Measurements from ENCODE around the gene PKM.

The PKM gene

DNA sequence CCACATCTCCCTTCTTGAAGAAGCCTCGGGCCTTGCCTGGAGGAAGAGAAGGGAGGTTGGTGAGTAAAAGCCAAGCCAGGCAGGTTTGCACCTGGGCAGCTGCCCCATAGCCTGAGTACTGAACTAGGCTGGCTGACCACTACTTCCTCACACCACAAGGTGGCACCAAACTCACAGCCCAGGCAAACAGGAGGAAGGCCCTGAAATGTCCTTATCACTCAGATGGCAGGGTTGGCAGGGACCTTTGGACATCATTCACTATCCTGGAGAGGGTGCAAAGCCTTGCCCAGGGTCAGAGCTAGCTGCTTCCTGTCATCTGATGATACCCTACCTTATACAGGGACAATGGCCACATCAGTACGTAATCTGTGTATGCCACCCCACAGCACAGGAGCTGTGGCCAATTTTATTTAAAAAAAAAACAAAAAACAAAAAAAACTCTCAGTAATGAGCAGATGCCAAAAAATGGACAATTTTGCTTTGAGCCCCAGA, 31.2 kb downstream of the PKM start:
- no peak for FAIRE-seq

DNA sequence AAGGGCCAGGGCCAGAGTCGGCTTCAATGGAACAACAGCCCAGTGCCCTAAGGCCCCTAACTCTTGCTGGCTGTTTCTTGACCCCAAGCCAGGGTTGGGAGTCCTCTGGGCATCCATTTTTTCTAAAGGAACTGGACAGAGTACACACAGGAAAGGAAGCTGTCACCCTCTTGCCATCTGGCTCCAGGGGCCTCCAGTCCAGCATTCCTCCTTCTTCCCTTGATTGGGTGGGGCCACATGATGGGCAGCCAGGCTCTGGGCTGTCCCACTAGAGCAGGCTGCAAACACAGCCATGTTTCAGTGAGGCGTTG, 31.8 kb downstream of the PKM start:
- no peak for FAIRE-seq

DNA sequence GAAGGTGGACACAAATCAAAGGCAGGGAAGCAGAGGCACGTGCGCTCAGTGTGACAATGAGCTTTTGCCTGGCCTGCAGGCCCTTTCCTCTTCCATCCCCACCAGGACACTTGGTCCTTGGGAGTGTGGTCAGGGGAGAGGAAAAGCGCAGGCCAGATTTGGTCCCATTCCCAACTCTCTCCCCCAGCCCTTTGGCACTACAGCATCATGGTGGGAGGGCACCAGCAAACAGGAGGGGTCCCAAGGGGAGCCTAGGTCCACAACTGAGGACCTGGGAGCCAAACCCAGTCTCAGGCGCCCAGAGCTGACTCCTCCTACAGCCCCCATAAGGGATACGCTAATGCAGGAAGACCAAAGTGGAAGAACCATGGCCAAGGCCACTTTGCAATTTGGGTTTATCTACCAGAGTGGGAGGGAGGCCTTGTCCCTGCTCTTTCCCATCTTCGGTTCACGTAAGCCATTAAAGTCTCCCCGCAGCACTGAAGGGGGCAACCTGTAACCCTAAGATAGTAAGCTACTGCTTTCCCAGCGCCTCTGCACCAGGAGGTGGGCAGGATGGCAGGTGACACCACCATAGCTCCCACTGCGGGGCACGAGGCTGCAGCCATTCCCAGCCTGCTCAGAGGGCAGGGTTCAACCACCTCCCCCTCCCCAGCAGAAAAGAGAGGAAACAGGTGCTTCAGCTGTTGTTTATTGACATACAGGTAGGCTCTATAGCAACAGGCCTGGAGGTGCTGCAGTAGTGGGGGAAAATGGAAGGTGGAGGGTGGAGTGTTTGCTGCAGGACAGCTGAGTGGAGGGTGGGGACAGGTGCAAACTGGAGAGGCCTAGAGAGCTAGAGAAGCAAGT, 32.4 kb downstream of the PKM start:
- FAIRE-seq = no peak

DNA sequence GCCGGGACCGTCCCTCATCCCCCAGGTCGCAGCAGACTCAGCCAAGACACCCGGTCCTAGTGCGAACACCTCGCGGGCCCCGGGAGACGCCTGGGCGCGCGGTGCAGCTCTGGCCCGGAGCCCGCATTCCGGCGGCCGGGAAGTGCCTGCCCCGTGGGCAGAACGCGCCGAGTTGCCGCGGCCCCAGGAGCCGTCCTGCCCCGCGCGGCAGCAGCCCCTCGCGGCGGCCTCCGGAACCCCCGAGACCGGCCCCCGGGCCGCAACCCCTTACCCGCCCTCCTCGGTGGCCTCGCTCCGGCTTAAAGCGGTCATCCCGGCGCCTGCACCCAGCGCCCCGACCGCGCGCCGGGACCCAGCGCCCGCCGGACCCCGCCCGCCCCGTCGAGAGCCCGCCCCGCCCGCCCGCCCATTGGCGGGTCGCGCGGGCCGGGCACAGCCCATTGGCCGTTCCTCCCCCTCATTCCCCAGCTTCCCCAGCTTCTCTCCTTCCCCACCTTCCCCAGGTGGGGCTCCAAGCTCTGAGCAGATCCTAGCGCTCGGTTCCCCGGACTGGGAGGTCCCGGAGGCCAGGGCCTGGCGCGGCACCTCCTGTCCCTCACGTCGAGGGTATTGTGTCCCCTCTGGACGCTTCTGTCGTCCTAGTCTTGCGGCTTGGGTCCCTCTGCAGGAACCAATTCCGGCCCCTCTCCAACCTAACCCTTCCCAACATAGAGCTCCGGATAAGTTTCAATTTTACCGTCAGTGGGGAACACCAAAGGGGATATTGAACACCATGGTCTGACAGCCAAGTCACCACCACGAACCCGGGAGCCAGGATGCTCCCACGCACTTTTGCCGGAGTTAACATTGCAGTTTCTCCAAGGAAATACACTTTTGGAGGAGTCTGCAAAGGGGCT, 33.3 kb downstream of the PKM start, which contains the start of gene GRAMD2A:
GRAMD2A (minus strand) TSS at position 328 of the 896 bp plus-strand sequence.
- no peak for FAIRE-seq

DNA sequence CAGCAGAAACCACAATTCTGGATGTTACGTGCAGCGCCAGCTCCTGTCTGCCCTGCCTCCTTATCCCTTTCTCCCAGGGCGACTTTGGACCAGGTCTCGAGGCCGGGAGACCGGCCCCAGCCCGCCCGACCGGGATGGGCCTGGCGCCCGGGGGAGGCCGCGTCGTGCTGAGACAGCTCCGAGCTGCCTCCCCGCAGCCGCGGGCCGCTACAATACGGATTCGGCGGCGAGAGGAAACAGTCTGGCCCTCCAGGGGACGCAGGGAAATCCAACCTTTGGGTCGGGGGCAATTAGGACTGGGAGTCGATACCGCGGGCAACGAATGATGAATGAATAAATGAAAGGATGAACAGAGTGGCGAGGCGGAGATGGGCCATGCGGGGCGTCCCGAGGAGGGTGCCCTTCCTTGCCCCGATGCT, 33.9 kb downstream of the PKM start:
- no peak for FAIRE-seq

DNA sequence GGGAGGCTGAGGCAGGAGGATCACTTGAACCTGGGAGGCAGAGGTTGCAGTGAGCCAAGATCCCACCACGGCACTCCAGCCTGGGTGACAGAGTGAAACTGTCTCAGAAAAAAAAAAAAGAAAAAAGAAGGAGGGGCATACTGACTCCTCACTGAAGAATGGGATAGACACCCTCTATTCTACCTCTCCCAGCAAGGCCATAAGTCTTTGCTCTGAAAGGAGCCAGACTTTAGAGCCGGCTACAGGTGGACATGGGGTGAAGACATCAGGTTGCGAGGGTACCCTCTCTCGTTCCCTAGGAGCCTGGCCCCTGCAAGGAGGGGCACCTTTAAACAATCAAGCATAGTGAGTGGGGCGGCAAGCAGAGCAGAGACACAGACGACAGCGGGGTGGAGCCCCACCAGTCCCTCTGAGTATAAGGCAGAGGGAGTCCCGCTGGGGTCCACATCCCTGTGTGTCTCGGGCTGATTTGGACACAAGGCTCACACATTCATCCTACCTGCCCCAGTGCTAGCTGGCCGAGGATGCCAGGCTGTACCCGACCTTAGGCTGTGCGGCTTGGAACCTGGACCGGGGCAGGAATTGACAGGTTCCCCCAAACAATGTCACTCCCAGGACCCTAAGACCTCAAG, 34.5 kb downstream of the PKM start:
- FAIRE-seq = no peak

DNA sequence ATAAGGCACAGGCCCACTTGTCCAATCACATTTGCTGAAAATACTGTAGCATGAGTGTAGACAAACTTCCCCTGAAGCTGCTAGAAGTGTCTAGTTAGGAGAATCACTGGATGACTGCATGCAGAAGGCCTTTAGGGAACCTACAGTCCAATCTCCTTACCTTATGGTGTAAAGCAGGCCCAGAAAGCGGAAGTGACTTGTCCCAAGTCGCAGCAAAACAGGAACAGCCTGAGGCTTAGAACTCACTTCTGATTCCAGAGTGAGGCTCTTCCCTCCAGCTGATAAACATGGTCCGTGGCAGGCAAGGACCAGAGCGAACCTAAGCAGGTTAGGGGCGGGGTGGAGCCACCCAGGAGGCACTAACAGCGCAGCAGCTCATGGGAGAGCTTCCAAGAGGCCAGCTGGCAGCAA, 35.9 kb downstream of the PKM start:
- FAIRE-seq = no peak

DNA sequence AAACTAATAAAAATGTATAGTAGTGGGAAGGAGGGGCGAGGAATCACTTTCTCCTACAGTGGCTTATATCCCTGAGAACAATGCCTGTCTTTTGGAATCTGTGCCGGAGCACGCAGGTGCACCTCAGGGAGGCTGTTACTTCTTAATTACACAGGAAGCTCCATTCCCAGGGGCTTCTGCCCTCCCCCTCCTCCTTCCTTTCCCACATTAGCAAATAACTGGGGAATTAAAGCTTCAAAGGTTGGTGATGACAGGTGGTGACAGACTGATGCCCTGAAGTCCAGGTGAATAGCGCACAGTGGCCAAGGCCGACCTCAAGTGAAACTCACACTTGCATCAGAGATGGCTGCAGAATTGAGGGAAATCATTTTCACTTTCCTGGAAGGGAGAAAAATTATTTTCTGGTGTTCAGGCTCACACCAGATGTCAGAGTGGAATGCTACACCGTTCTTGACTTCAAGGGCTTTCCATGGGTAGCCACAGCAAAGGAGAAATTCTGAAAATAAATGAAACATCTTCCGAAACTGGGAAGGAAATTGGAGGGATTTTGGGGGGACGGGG, 37.1 kb downstream of the PKM start:
- no peak for FAIRE-seq

DNA sequence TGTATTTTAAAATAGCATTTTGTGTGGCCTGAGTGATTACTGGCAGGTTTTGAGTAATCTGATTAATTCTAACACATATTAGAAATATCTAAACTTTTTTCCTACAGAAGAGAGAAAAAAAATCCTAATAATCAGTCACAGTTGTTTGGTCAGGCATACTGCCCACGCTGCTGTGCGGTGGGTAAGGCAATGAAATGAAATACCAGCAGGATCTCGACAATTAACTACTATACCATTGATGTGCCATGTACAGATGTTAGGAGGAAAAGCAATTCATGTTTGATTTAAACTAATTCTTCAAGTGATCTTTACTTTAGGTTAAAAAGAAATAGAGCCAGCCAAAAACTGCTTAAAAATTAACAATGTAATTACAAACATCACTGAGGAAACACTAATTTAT, 38.6 kb downstream of the PKM start:
- FAIRE-seq = no peak

DNA sequence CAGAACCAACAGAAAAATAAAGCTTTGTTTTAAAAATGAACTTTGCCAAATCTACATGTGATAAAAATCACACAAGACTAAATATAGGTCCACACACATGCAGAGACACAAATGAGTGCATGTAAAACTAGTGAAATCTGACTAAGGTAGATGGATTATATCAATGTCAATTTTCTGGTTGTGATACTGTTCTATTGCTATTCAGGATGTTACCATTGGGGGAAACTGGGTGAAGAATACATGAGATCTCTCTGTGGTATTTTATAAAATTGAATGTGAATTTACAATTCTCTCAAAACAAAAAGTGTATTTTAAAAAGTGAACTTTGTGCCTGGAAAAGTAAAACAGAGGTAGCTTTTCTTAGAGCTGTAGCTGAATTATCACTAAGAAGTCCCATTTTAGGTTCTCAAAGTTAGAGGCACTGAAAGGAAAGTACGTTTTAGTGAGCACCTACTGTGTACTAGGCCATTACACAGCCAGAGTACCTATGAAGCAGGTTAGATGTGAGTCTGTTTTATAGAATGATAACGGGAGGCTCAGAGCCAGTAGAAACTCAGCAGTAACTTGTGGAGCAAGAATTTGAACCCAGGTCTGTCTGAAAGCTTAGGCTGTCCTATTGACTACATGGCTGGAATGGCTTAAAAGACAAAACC, 41.6 kb downstream of the PKM start:
- FAIRE-seq = peak; percentile 30

DNA sequence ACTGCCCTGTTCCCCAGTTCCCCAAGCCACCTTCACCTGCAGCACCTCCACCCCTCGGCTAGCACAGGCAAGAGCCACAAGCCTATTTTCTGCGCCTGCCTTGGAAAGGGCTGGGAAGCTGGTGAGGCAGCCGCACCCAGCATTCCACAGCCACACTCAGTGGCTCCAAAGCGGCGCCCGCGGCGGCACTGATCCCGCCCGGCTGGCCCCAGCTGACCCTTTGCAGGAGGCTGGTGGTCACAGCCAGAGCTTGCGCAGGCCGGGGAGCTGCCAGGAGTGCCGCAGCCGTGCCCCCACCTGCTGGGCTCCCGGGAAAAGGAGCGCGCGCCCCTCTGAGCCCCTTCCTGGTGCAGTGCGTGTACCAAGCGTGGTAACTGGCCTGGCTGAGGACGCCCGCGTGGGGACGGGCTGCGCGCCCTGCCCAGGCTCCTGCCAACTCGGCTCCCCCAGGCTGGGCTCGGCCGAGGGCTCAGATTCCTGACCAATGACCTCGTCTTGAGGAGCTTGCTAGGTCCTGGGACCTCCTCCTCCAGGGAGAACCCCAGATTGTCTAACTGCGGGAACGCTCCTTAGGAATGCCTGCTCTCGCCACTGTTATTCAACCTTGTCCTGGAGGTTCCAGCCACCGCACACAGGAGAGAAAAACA, 46.7 kb downstream of the PKM start:
- FAIRE-seq = no peak

DNA sequence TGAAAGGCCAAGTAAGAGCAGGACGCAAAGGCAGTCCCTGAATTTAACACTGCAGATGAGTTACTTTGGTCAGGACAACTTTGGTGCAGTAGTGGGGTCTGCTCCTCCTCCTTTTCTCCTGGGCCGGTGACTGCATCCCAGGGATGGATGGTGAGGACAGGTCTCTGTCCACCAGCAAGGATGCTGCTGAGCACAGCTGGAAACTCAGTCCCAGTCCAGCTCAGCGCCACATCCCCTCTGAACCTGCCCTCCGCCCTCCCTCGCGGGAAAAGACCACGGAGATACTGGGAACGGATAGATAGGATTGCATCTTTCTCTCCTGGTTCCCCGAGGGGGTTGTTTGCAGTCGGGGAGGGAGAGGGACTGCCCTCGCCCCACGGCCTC, 47.2 kb downstream of the PKM start:
- FAIRE-seq = no peak

DNA sequence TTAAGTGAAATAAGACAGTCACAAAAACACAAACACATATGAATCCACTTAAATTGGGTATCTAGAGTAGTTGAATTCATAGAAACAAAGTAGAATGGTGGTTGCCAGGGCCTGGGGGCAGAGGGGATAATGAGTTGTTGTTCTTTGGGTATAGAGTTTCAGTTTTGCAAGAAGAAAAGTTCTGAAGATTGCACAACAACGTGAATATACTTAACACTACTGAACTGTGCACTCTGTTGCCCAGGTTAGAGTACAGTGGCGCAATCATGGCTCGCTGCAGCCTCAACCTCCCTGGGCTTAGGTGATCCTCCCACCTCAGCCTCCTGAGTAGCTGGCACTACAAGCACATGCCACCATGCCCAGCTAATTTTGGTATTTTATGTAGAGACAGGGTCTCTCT, 48.3 kb downstream of the PKM start:
- no peak for FAIRE-seq

DNA sequence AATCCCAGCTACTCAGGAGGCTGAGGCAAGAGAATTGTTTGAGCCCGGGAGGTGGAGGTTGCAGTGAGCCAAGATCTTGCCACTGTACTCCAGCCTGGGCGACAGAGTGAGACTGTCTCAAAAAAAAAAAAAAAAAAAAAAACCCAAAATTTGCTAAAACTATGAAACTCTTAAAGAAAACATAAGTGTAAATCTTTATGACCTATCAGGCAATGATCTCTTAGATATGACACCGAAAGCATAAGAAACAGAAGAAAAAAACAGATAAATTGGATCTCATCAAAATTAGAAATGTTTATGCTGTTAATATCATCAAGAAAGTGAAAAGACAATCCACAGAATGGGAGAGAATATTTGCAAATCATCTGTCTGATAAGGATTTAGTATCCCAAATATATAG, 48.7 kb downstream of the PKM start:
- no peak for FAIRE-seq

DNA sequence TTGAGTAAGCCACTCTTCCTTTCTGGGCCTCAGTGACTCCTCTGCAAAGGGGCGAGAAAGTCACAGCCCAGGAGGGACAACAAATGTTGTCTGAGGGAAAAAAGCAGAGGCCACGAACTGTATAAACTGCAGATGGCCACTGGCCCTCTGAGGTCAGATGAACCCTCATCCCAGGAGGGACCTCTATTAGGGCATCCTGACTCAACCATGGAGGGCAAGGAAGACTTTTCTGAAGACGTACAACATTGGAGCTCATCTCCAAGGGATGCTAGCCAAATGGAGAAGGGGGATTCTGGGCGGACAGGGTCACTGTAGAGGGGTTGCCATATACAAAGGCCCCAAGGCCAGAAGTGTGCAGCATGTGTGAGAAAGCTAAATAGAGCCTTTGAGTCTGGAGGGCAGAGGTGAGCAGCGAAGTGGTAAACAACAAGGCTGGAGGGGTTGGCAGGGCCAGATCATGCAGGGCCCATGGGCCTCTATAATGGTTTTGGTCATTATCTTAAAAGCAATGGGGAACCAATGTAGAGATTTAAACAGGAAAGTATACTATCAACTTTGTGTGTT, 50.1 kb downstream of the PKM start:
- FAIRE-seq = no peak

DNA sequence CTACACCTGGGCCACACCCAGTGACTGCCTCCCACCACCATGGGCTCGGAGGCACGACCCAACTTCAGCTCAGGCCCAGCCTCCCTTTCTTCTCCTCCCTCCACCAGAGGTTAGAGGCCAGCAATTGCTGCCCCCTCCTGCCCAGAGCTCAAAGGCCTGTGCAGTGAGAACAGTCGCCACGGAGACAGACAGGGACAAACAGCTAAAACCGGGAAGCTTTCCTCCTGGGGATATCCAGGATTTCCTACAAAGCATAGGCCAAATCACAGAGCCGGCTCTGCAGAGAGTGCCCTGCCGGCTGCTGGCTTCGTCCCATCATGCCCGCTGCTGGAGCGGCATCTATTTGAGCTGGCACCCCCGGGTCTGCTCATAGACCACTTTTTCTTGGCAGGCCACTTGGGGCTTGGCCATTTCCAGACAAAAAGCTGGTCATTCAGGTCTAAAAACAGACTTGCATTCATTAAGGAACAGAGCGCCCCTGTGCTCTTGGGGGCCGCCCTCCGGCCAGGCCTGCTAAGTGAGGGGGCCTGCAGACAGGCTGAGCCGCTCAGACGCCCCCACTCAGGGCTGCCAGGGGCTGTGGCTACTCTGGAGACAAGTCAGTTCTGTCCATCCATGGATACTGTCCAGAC, 50.9 kb downstream of the PKM start:
- FAIRE-seq = no peak

DNA sequence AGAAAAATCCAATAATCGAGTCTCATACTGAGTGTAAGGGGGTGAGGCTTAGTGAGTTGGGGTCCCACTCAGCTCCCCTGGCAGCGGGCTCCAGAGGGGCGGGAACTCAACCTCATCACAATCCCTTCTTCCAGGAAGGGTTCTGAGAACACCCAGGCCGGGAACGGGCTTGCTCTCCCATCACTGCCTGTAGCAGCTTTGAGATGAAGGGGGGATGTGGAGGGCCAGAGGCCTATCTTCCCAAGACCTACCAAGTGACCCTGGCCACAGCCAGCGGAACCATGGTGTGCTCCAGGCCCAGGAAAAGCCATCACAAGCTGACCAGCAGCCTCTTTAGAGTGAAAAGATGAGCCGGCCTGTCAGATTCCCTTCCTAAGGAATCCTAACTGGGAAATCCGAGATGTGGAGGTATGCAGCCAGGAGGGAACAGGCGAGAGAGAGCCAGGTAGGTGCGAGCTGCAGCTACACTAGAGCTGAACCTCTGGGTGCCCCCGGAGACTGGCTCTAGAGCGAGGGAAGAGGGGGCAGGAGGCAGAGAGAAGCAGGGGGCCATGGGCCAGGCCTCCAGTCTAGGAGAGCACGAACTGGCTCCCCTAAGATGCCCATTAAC, 51.9 kb downstream of the PKM start:
- FAIRE-seq = no peak

DNA sequence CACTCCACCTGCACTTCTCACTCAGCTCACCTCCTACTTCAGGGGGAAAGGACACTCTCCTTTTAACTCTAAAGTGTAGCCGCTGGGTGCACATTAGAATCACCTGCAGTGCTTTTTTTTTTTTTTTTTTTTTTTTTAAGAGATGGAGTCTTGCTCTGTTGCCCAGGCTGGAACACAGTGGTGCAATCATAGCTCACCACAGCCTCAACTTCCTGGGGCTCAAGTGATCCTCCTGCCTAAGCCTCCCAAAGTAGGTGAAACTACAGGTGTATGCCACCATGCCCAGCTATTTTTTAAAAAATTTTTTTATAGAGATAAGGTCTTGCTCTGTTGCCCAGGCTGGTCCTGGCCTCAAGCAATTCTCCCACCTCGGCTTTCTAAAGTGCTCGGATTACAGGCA, 54.2 kb downstream of the PKM start:
- no peak for FAIRE-seq

DNA sequence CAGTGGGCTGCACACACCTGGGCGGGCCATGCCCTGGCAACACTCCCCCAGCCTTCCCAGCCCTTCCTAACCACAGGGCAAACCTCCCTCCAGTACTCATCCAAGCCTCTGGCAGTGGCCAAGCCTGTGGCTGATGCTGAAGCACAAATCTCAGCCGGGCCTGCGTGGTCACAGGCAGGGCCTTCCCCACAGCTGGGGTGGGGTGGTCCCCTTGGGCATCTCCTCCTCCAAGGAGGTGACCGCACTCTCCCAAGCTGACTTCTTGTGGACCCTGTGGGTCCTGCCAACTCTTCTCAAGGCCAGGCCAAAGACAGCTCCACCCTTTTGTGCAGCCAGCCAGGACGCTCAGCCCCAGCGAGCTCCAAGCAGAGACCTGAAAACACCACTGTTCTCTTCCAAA, 54.8 kb downstream of the PKM start:
- no peak for FAIRE-seq

DNA sequence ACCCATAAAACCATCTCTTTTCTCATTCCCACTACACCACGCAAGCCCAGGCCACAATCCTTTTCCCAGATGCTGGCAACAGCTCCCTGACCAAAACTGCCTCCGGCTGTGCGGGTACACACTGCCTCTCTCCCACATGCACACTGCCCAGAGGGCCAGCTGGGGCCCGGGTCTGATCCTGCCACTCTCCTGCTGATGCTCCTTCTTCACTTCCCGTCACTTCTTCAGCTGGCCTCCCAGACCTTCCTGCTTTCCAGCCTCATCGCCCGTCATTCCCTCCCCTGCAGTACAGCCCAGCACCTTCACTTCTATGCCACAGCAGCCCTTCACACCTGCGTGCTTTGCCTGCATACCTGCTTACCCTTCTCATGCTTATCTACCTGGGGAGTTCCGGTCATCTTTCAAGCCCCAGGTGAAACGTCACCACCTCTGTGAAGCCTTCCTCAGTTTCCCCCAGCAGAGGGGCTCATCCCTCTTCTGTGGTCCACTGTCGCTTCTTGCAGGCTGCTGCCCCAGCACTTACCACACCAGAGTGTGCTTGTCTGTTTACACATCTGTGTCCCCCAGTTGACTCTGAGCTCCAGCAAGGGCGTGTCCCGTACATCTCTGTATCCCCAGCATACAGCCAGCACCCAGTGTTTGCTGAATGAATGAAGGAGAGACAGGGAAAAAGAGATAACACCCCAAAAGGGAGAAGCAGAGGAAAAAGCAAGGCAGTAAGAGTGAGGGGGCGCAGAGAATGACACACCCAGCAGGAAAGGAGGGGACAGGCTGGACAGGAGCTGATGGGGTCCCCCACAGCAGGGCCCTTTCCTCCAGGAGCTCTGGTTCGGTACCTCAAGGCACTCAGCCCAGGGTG, 55.6 kb downstream of the PKM start:
- no peak for FAIRE-seq
